GM21367 (cell line): ENCODE data around the gene ABCC1.
"Not testable (repeated sequence)": the region's sequence is repeated elsewhere in the genome, so short reads cannot be mapped to it uniquely, and the experiment has no call there.

Experiments
- ATAC-seq: cut with Tn5 transposase; IDR thresholded peaks from one replicate; pipeline ENCODE4 v1.9.1; 2021; ENCODE audit not compliant: unreplicated experiment

ABCC1 gene

GRCh38 chr16:16127469-16128116 lies 178.2 kb downstream of the ABCC1 start:
- ATAC-seq: no peak

GRCh38 chr16:16131204-16131603 lies 181.8 kb downstream of the ABCC1 start:
- no peak for ATAC-seq

DNA sequence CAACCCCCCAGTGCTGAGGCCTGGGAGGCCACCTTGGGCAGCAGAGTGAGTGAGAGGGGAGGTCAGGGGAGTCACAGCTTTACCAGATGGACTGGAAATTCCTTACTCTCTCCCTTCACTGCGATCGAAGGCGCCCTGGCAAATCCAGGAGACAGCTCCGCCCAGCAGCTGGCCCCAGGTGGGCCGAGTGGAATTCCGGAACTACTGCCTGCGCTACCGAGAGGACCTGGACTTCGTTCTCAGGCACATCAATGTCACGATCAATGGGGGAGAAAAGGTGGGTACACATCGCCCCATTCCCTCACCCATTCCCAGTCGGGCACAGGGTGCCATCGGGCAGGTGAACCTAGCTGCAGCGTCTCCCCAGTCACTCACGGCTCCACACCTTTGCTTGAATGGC lies 182.2 kb downstream of the ABCC1 start:
- no peak for ATAC-seq

DNA sequence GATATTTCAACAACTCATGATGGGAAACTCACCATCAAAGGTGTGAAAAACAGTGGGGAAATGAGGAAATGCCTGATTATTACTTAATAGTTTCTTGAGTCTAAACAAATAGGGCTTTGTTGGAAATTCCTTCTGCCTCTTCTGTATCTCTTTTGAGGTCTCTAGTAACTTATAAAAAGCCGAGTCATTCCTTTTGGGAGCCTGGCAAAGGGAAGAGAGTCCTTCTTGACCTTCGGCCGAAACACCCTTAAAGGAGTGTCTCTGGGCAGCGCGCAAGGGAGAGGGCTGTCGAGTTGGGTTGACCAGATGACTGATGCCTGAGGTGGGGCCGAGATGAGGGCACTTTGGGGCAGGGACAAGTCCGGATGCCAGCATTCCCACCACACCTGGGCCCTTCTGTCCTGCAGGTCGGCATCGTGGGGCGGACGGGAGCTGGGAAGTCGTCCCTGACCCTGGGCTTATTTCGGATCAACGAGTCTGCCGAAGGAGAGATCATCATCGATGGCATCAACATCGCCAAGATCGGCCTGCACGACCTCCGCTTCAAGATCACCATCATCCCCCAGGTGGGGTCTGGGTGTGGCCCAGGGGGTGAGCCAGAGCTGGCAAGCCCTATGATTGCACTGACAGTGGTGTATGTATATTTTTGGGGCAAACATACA lies 184.7 kb downstream of the ABCC1 start:
- ATAC-seq: no peak

GRCh38 chr16:16136588-16136987 lies 187.2 kb downstream of the ABCC1 start:
- no peak for ATAC-seq

GRCh38 chr16:16137110-16137509 lies 187.7 kb downstream of the ABCC1 start:
- no peak for ATAC-seq

GRCh38 chr16:16138034-16138635 lies 188.7 kb downstream of the ABCC1 start:
- no peak for ATAC-seq

DNA sequence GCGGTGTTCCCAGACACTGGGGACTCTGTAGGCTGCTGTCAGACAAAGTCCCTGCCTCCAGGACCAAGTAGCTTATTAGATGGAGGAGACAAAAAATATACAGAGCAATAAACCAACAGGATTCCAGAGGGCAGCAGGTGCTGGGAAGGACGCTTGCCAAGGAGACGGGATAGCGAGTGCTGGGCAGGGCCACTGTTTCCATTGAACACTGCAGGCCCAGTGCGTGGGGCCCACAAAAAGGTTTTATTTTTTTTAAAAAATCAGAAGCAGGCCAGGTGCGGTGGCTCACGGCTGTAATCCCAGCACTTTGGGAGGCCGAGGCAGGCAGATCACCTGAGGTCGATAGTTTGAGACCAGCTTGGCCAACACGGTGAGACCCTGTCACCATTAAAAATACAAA lies 189.6 kb downstream of the ABCC1 start:
- ATAC-seq: no peak

DNA sequence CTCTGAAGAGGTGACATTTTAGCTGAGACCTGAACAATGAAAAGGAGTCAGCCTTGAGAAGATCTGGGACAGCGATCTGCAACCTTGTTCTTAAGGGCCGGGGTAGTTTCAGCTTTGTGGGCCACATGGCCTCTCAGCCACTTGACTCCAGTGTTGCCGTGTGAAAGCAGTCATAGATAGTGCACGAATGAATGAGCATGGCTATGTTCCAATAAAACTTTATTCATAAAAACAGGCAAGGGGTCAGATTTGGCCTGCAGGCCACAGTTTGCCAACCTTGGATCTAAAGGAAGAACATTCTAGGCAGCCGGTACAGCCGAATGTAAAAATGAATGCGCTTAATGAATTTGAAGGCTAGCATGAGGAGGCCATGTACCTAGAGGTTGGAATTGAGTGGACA lies 190.4 kb downstream of the ABCC1 start:
- ATAC-seq: no peak

DNA sequence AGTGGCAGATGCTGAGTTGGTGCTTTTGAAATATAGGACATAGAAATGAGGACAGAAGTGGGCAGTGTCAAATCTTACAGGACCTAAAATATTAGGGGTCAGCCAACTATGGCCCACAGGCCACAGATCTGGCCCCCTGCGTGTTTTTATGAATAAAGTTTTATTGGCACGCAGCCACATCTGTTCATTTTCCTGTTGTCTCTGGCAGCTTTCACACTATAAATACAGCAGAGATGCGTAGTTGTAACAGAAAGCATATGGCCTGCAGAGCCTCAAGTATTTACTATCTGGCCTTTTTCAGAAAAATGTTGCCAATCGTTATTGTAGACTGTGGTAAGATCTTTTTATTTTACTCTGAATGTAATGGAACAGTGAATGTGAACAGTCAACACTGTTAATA lies 191.1 kb downstream of the ABCC1 start:
- no peak for ATAC-seq

DNA sequence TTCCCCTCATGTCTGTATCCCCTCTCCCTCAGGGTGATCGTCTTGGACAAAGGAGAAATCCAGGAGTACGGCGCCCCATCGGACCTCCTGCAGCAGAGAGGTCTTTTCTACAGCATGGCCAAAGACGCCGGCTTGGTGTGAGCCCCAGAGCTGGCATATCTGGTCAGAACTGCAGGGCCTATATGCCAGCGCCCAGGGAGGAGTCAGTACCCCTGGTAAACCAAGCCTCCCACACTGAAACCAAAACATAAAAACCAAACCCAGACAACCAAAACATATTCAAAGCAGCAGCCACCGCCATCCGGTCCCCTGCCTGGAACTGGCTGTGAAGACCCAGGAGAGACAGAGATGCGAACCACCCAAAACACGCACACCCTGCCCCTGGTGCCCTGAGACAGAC lies 191.7 kb downstream of the ABCC1 start:
- no peak for ATAC-seq

GRCh38 chr16:16141784-16142396 lies 192.5 kb downstream of the ABCC1 start:
- ATAC-seq: no peak

GRCh38 chr16:16143038-16143763 lies 193.8 kb downstream of the ABCC1 start:
- ATAC-seq: no peak

GRCh38 chr16:16143931-16144330 lies 194.5 kb downstream of the ABCC1 start:
- no peak for ATAC-seq

- ATAC-seq: no peak
These were observed 195.0 kb downstream of the ABCC1 start for GRCh38 chr16:16144416-16144815.

GRCh38 chr16:16145286-16145685 lies 195.9 kb downstream of the ABCC1 start:
- no peak for ATAC-seq

GRCh38 chr16:16146380-16147315 lies 197.2 kb downstream of the ABCC1 start:
- no peak for ATAC-seq

DNA sequence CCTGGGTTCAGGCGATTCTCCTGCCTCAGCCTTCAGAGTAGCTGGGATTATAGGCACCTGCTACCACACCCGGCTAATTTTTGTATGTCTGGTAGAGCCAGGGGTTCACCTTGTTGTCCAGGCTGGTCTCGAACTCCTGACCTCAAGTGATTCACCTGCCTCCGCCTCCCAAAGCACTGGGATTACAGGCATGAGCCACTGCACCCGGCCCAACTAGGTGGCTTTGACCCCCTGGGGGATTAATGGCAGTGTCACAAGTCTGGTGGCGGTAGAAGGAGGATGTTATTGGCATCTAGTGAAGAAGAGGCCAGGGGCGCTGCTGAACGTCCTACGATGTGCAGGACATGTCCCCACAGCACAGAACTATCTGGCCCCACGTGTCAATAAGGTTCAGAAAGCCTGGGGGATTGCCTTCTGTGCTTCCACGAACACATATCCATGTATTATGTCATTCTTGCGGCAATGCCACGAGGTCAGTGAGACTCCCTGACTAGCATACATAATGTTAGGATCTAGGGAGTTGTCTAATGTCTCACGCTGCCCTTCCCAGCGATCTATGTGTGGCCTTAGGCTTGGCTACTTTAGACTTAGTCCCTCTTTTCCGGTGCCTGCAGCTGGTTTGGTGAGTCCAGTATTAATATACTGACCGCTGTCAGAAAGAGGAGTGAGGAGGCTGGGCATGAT lies 198.0 kb downstream of the ABCC1 start:
- no peak for ATAC-seq

GRCh38 chr16:16148000-16148599 lies 198.7 kb downstream of the ABCC1 start:
- ATAC-seq: not testable (repeated sequence)
